ENCODE results near the gene SALL3. TPM values are rescaled to one million over a fixed set of nuclear protein-coding genes. Genes with fewer than 3 reads are reported as not detected.

Gene SALL3
- not detected in 2 replicates for total RNA-seq

DNA sequence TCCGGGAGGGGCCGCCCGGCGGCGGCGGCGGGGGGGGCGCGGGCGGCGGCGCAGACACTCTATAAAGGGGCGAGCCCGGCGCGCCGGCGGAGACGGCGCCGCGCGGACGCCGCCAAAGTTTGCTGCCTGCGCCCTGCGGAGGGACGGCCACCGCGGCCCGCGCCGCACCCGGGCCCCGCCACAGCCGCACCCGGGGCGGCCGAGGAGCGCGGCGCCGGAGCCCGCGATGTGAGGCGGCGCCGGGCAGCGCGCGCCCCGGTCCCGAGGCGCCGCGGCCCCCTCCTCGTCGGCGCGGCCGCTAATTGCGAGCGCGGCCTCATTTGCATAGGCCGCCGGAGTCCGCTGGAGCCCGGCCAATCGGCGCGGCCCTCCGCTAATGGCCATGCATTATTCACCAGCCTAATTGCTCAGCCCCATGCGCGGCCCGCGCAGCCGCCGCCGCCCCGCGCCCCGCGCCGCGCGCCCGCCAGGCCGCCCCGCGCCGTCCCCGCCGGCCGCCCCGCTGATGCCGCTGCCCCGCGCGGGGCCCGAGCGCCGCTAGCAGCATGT is at the start of gene SALL3:
Gene SALL3, plus strand, starts transcription at position 89 of the 549 bp plus-strand sequence. Its CDS starts 457 bp downstream, at position 546.

Other genes starting within 250 kb of the SALL3 start
- gene ATP9B, start 89.6 kb downstream of the SALL3 start, total RNA-seq, result 6.3 and 10.6 TPM in 2 replicates